Parathyroid adenoma (tissue), 2 donors: ENCODE data around the gene CDKN1A.

Experiments
- H2AFZ ChIP-seq: fragments of 300-600 bp; sonication (generic); one replicate; pipeline ENCODE4 v1.7.0; 2017; ENCODE audit warnings: antibody characterized with exemption, mild to moderate bottlenecking
- H3K27ac ChIP-seq: fragments of 300-600 bp; sonication (generic); one replicate; pipeline ENCODE4 v1.7.0; 2017
- H3K27me3 ChIP-seq: fragments of 300-600 bp; sonication (generic); one replicate; pipeline ENCODE4 v1.7.0; 2017; ENCODE audit warnings: low read length; ENCODE audit not compliant: control insufficient read depth, insufficient read depth
- H3K36me3 ChIP-seq: fragments of 300-600 bp; sonication (generic); one replicate; pipeline ENCODE4 v1.7.0; 2017; ENCODE audit warnings: low read length; ENCODE audit not compliant: control insufficient read depth, insufficient read depth
- H3K4me1 ChIP-seq: fragments of 300-600 bp; sonication (generic); one replicate; pipeline ENCODE4 v1.7.0; 2017; ENCODE audit warnings: control low read depth
- H3K4me2 ChIP-seq: fragments of 300-600 bp; sonication (generic); one replicate; pipeline ENCODE4 v1.7.0; 2017; ENCODE audit warnings: low read length
- H3K4me3 ChIP-seq: fragments of 300-600 bp; sonication (generic); one replicate; pipeline ENCODE4 v1.7.0; 2017; ENCODE audit warnings: low read depth, low read length
- H3K79me2 ChIP-seq: fragments of 300-600 bp; sonication (generic); one replicate; pipeline ENCODE4 v1.7.0; 2017; ENCODE audit warnings: control low read depth
- H3K9ac ChIP-seq: fragments of 300-600 bp; sonication (generic); one replicate; pipeline ENCODE4 v1.7.0; 2017; ENCODE audit warnings: mild to moderate bottlenecking
- H3K9me3 ChIP-seq: fragments of 300-600 bp; sonication (generic); one replicate; pipeline ENCODE4 v1.7.0; 2017; ENCODE audit warnings: low read length; ENCODE audit not compliant: control insufficient read depth
- CTCF ChIP-seq: fragments of 300-600 bp; sonication (generic); IDR thresholded peaks from one replicate; pipeline ENCODE4 v1.7.0; 2017; ENCODE audit warnings: antibody characterized with exemption, mild to moderate bottlenecking
- donor health status: primary hyperparathyroidism.

CDKN1A gene

GRCh38 chr6:36665180-36665579 is 13.3 kb upstream of the CDKN1A start:
- Histone ChIP-seq H3K9ac (no peak overlapping the region), H3K27ac (no peak overlapping the region), H3K4me2 (no peak overlapping the region), H3K79me2 (no peaks in the 10 kb centered on the region), H3K4me3 (no peak overlapping the region), H3K4me1 (peaks cover 17% of the 10 kb centered on the region), H3K27me3 (no peaks in the 10 kb centered on the region), H3K36me3 (no peaks in the 10 kb centered on the region), H3K9me3 (no peaks in the 10 kb centered on the region), H2AFZ (no peak overlapping the region)
- no peak for TF ChIP-seq CTCF

DNA sequence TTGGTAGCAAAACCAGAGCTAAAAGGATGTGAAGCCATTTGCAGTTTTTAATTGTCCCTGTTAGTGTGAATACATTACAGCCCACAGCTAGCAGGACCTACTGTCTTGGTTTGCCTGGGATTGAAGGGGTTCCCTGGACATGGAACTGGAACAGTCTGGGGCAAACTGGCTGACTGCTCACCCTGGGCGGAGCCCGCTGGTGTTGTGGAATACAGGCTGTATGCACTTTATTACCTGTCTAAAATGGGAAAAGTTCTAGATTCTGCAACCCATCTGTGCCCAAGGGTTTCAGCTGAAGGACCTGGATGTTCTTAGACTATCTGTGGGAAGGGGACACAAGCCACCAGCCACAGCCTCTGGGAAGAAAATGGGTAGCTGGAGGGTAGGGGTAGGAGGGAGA is 12.2 kb upstream of the CDKN1A start:
- peaks cover 12% of the 10 kb centered on the region for H3K4me1 ChIP-seq
- no peak overlapping the region for H3K4me2 ChIP-seq
- H3K79me2 ChIP-seq = no peaks in the 10 kb centered on the region
- no peaks in the 10 kb centered on the region for H3K36me3 ChIP-seq
- no peak for TF ChIP-seq CTCF
- H3K27me3 ChIP-seq = no peaks in the 10 kb centered on the region
- no peak overlapping the region for H3K27ac ChIP-seq
- H3K9me3 ChIP-seq = no peaks in the 10 kb centered on the region
- no peak overlapping the region for H3K4me3 ChIP-seq
- H2AFZ ChIP-seq = peak overlapping the region; percentile 83
- H3K9ac ChIP-seq = no peak overlapping the region

- H3K4me1 ChIP-seq = peaks cover 12% of the 10 kb centered on the region
- peak overlapping the region; percentile 83 for H2AFZ ChIP-seq
- H3K9me3 ChIP-seq = no peaks in the 10 kb centered on the region
- no peak overlapping the region for H3K9ac ChIP-seq
- no peak overlapping the region for H3K4me3 ChIP-seq
- no peaks in the 10 kb centered on the region for H3K27me3 ChIP-seq
- H3K79me2 ChIP-seq = no peaks in the 10 kb centered on the region
- TF ChIP-seq CTCF = no peak
- H3K36me3 ChIP-seq = no peaks in the 10 kb centered on the region
- H3K27ac ChIP-seq = peak overlapping the region; percentile 55
- H3K4me2 ChIP-seq = no peak overlapping the region
Observed at GRCh38 chr6:36666826-36667591, 11.5 kb upstream of the CDKN1A start.

- H3K4me1 ChIP-seq = peaks cover 12% of the 10 kb centered on the region
- H3K9ac ChIP-seq = no peak overlapping the region
- H3K9me3 ChIP-seq = no peaks in the 10 kb centered on the region
- H3K4me3 ChIP-seq = no peak overlapping the region
- no peaks in the 10 kb centered on the region for H3K36me3 ChIP-seq
- H3K27me3 ChIP-seq = no peaks in the 10 kb centered on the region
- H3K4me2 ChIP-seq = no peak overlapping the region
- H2AFZ ChIP-seq = no peak overlapping the region
- no peak overlapping the region for H3K27ac ChIP-seq
- no peaks in the 10 kb centered on the region for H3K79me2 ChIP-seq
- no peak for TF ChIP-seq CTCF
Observed at GRCh38 chr6:36668591-36668990, 9.9 kb upstream of the CDKN1A start.

GRCh38 chr6:36669002-36669401 is 9.5 kb upstream of the CDKN1A start:
- H3K9ac ChIP-seq = no peak overlapping the region
- no peak overlapping the region for H3K4me2 ChIP-seq
- TF ChIP-seq CTCF = no peak
- H3K27me3 ChIP-seq = no peaks in the 10 kb centered on the region
- H3K4me1 ChIP-seq = peaks cover 12% of the 10 kb centered on the region
- no peak overlapping the region for H3K4me3 ChIP-seq
- no peak overlapping the region for H2AFZ ChIP-seq
- H3K79me2 ChIP-seq = no peaks in the 10 kb centered on the region
- no peaks in the 10 kb centered on the region for H3K36me3 ChIP-seq
- H3K27ac ChIP-seq = no peak overlapping the region
- H3K9me3 ChIP-seq = no peaks in the 10 kb centered on the region
